Hepatocyte (in vitro differentiated cells): Measurements from ENCODE around the gene ITGA11. TPM values are rescaled to one million over a fixed set of nuclear protein-coding genes. Genes with fewer than 3 reads are reported as not detected.

Experiments used
- DNase-seq: peaks from one replicate; pipeline ENCODE4 v3.0.0-alpha.2; 2016; ENCODE audit warnings: low spot score
- H2AFZ ChIP-seq: fragments of 200-600 bp; sonication (generic); 2 replicates; pipeline ENCODE4 v1.6.0; 2016; ENCODE audit warnings: antibody characterized with exemption, mild to moderate bottlenecking
- H3K27ac ChIP-seq: fragments of 200-600 bp; sonication (generic); 2 replicates; pipeline ENCODE4 v1.5.1; 2016; ENCODE audit warnings: mild to moderate bottlenecking
- H3K27me3 ChIP-seq: fragments of 200-600 bp; sonication (generic); 2 replicates; pipeline ENCODE4 v1.6.1; 2016
- H3K36me3 ChIP-seq: fragments of 200-600 bp; sonication (generic); replicated peaks from 2 replicates; pipeline ENCODE4 v1.5.1; 2016; ENCODE audit warnings: low read depth; ENCODE audit not compliant: insufficient read depth
- H3K4me1 ChIP-seq: fragments of 200-600 bp; sonication (generic); 2 replicates; pipeline ENCODE4 v1.5.1; 2016; ENCODE audit warnings: mild to moderate bottlenecking, moderate library complexity; ENCODE audit not compliant: insufficient read depth
- H3K4me2 ChIP-seq: fragments of 200-600 bp; sonication (generic); 2 replicates; pipeline ENCODE4 v1.6.0; 2016
- H3K4me3 ChIP-seq: fragments of 200-600 bp; sonication (generic); 2 replicates; pipeline ENCODE4 v1.5.1; 2016; ENCODE audit warnings: mild to moderate bottlenecking
- H3K79me2 ChIP-seq: fragments of 200-600 bp; sonication (generic); 2 replicates; pipeline ENCODE4 v1.6.0; 2017; ENCODE audit warnings: mild to moderate bottlenecking
- H3K9me2 ChIP-seq: fragments of 200-600 bp; sonication (generic); replicated peaks from 2 replicates; pipeline ENCODE4 v1.6.0; 2017; ENCODE audit warnings: mild to moderate bottlenecking; ENCODE audit not compliant: insufficient read depth
- H3K9me3 ChIP-seq: fragments of 200-600 bp; sonication (generic); 2 replicates; pipeline ENCODE4 v1.5.1; 2016; ENCODE audit warnings: low read depth, mild to moderate bottlenecking
- H4K20me1 ChIP-seq: fragments of 200-600 bp; sonication (generic); 2 replicates; pipeline ENCODE4 v1.6.0; 2016; ENCODE audit warnings: mild to moderate bottlenecking; ENCODE audit not compliant: insufficient read depth, poor library complexity, severe bottlenecking
- CTCF ChIP-seq: fragments of 200-600 bp; sonication (generic); IDR thresholded peaks from 2 replicates; pipeline ENCODE4 v1.5.1; 2016; ENCODE audit warnings: antibody characterized with exemption, mild to moderate bottlenecking; ENCODE audit not compliant: poor library complexity
- EZH2 ChIP-seq: fragments of 200-600 bp; sonication (generic); IDR thresholded peaks from 2 replicates; pipeline ENCODE4 v1.6.1; 2016; ENCODE audit warnings: antibody characterized with exemption, mild to moderate bottlenecking, borderline replicate concordance
- EZH2phosphoT487 ChIP-seq: fragments of 200-600 bp; sonication (generic); IDR thresholded peaks from one replicate; pipeline ENCODE4 v1.6.1; 2018; ENCODE audit warnings: antibody characterized with exemption, mild to moderate bottlenecking, low read depth, moderate library complexity; ENCODE audit not compliant: unreplicated experiment, severe bottlenecking
- WGBS: methylation state at CpG from one replicate; pipeline ENCODE4 v1.1.6; 2016; ENCODE audit warnings: low lambda C conversion rate; ENCODE audit errors: missing lambda C conversion rate; 5-methylcytosine and 5-hydroxymethylcytosine counted together
- polyA plus RNA-seq: library from polyadenylated mRNA; unstranded; fragments of >200 nt; fragmentation: Nextera tagmentation; extraction: Ambion mirVana; gene quantifications from 2 replicates; pipeline ENCODE4 v1.2.1, GENCODE V29; 2016
- total RNA-seq: library from RNA; depleted of rRNA; stranded (reverse); fragments of >200 nt; gene quantifications from 2 replicates; pipeline ENCODE4 v1.2.3, GENCODE V29; 2014

Gene ITGA11
- total and polyA plus RNA-seq, 2 experiments from 2014 or later = 9.7 to 19.6 TPM

- Histone ChIP-seq H3K36me3 (no peaks in the 10 kb centered on the region), H3K9me3 (no peaks in the 10 kb centered on the region), H3K27me3 (no peaks in the 10 kb centered on the region), H4K20me1 (no peaks in the 10 kb centered on the region), H3K27ac (no peak overlapping the region), H3K79me2 (no peaks in the 10 kb centered on the region), H2AFZ (no peak overlapping the region), H3K9me2 (no peaks in the 10 kb centered on the region), H3K4me1 (no peaks in the 10 kb centered on the region), H3K4me3 (no peak overlapping the region), H3K4me2 (no peak overlapping the region)
- DNase-seq = no peak
- no peak for TF ChIP-seq EZH2
- TF ChIP-seq EZH2phosphoT487 = no peak
- no peak for TF ChIP-seq CTCF
- 56% methylated on average over 2 of the region's 2 CpGs for WGBS
Measured at GRCh38 chr15:68460166-68460565, 28.2 kb upstream of the ITGA11 start.

GRCh38 chr15:68450192-68450591 lies 18.2 kb upstream of the ITGA11 start:
- 72% methylated on average over 1 of the region's 1 CpG for WGBS
- Histone ChIP-seq H3K4me3 (no peak overlapping the region), H4K20me1 (no peaks in the 10 kb centered on the region), H3K4me2 (no peak overlapping the region), H3K9me3 (no peaks in the 10 kb centered on the region), H3K27ac (no peak overlapping the region), H3K9me2 (no peaks in the 10 kb centered on the region), H3K79me2 (no peaks in the 10 kb centered on the region), H3K36me3 (no peaks in the 10 kb centered on the region), H2AFZ (no peak overlapping the region), H3K4me1 (no peaks in the 10 kb centered on the region), H3K27me3 (peaks cover 6% of the 10 kb centered on the region)
- no peak for DNase-seq
- no peak for TF ChIP-seq EZH2phosphoT487
- TF ChIP-seq CTCF = no peak
- TF ChIP-seq EZH2 = no peak

- H3K36me3 ChIP-seq = no peaks in the 10 kb centered on the region
- H3K27ac ChIP-seq = no peak overlapping the region
- H3K4me1 ChIP-seq = no peaks in the 10 kb centered on the region
- peaks cover 6% of the 10 kb centered on the region for H3K27me3 ChIP-seq
- no peaks in the 10 kb centered on the region for H4K20me1 ChIP-seq
- no peak overlapping the region for H3K4me3 ChIP-seq
- H3K79me2 ChIP-seq = no peaks in the 10 kb centered on the region
- no peak overlapping the region for H3K4me2 ChIP-seq
- no peak for DNase-seq
- TF ChIP-seq EZH2 (no peak), EZH2phosphoT487 (no peak), CTCF (no peak)
- 85% methylated on average over 6 of the region's 6 CpGs for WGBS
- H3K9me2 ChIP-seq = no peaks in the 10 kb centered on the region
- H2AFZ ChIP-seq = no peak overlapping the region
- H3K9me3 ChIP-seq = no peaks in the 10 kb centered on the region
Measured at GRCh38 chr15:68449389-68449788, 17.4 kb upstream of the ITGA11 start.
